Kidney epithelial cell (primary cell): ENCODE measurements around the gene SSBP4. TPM values are rescaled to one million over a fixed set of nuclear protein-coding genes. Genes with fewer than 3 reads are reported as not detected.

Experiments
- DNase-seq: peaks from one replicate; pipeline ENCODE4 v3.0.0-alpha.2; 2010; ENCODE audit warnings: low read depth
- H3K27me3 ChIP-seq: 2 replicates; pipeline ENCODE4 v1.6.0; 2011; ENCODE audit warnings: low read length; ENCODE audit not compliant: control insufficient read depth, insufficient read depth
- H3K36me3 ChIP-seq: 2 replicates; pipeline ENCODE4 v1.5.1; 2011; ENCODE audit warnings: low read length; ENCODE audit not compliant: control insufficient read depth, insufficient read depth
- H3K4me3 ChIP-seq: 2 replicates; pipeline ENCODE4 v1.5.1; 2011; ENCODE audit warnings: low read depth, mild to moderate bottlenecking, control low read depth, low read length
- CTCF ChIP-seq: IDR thresholded peaks from 2 replicates; pipeline ENCODE4 v1.5.1; 2011; ENCODE audit warnings: mild to moderate bottlenecking, moderate library complexity, low read length, control low read depth, inconsistent platforms; ENCODE audit not compliant: insufficient read depth, poor library complexity, severe bottlenecking
- total RNA-seq: library from RNA; depleted of rRNA; stranded (reverse); fragments of >200 nt; gene quantifications from 2 replicates; pipeline ENCODE4 v1.2.3, GENCODE V29; 2015

The SSBP4 gene
- total RNA-seq, 1 donor from 2014 or later: 92.6 TPM

- peaks cover 10% of the 10 kb centered on the region for H3K27me3 ChIP-seq
- DNase-seq: no peak
- peaks cover 4% of the 10 kb centered on the region for H3K36me3 ChIP-seq
- no peak for TF ChIP-seq CTCF
- H3K4me3 ChIP-seq: no peak overlapping the region
These were observed 26.8 kb upstream of the SSBP4 start for GRCh38 chr19:18392417-18392816.

GRCh38 chr19:18392926-18393325 is 26.3 kb upstream of the SSBP4 start:
- no peak for TF ChIP-seq CTCF
- Histone ChIP-seq H3K27me3 (peaks cover 13% of the 10 kb centered on the region), H3K36me3 (peaks cover 4% of the 10 kb centered on the region), H3K4me3 (no peak overlapping the region)
- DNase-seq: no peak

GRCh38 chr19:18393836-18394235 is 25.4 kb upstream of the SSBP4 start:
- no peak overlapping the region for H3K4me3 ChIP-seq
- TF ChIP-seq CTCF: no peak
- H3K27me3 ChIP-seq: peaks cover 13% of the 10 kb centered on the region
- H3K36me3 ChIP-seq: peaks cover 2% of the 10 kb centered on the region
- DNase-seq: no peak

GRCh38 chr19:18396471-18397241 is 22.5 kb upstream of the SSBP4 start:
- H3K4me3 ChIP-seq: no peak overlapping the region
- no peak for DNase-seq
- TF ChIP-seq CTCF: no peak

GRCh38 chr19:18397242-18398202 is 21.7 kb upstream of the SSBP4 start, which contains the start of gene LRRC25:
LRRC25 (minus strand) TSS chr19:18397622; CDS start chr19:18396963, 659 bp downstream.
- Histone ChIP-seq H3K4me3 (no peak within 1 kb of the TSS), H3K36me3 (no peaks in the 10 kb centered on the region), H3K27me3 (peaks cover 13% of the 10 kb centered on the region)
- no peak for DNase-seq
- no peak for TF ChIP-seq CTCF

More at GRCh38 chr19:18396471-18397241, 22.5 kb upstream of the SSBP4 start:
- H3K27me3 ChIP-seq: peaks cover 13% of the 10 kb centered on the region
- no peaks in the 10 kb centered on the region for H3K36me3 ChIP-seq
